Measurements from ENCODE around the gene DHRS2. TPM values are rescaled to one million over a fixed set of nuclear protein-coding genes. Genes with fewer than 3 reads are reported as not detected.

DHRS2 gene
- total RNA-seq, 1 experiment from 2014 or later = 5,417 TPM

DNA sequence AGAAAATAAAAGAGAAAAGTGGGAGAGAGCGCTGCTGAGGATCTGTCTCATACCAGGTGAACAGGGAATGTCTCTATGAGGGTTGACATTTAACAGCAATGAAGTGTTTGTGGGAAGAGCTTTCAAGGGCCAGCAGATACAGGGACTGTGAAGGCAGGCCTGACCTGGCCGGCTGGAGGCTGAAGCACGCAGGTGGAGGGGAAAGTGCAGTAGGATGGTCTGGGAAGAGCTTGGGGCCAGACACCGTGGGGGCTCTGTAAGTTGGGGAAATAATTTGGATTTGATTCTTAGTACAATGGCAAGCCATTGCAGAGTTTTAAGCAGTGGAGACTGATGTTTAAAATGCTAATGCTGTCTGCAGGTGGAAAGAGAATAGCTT is 23.8 kb upstream of the DHRS2 start:
- no peak for DNase-seq (ENCODE audit: low read depth)

GRCh38 chr14:23612802-23613201 is 23.4 kb upstream of the DHRS2 start:
- no peak for DNase-seq (ENCODE audit: low read depth)

- no peak for DNase-seq (ENCODE audit: low read depth)
Observed at GRCh38 chr14:23613242-23614070, 22.7 kb upstream of the DHRS2 start.

DNA sequence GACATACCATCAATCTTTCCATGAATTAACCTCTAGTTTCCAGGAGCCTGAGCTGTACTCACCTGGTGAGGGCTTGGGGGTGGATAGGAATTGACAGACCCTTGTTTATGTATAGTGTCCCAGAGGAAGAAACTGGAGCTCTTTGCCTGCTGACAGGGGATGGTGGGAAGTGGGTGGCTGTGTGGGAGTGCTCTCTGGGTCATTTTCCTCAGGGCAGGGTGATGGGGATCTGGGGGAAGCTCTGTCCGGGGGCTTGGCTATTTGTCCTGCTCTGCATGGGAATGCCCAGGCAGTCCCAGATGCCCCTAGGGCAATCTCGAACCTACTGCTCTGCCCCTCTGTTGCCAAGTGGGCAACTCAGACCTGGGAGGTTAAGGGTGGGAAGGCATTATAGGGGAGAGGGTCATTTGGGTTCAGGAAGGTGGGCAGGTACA is 21.8 kb upstream of the DHRS2 start:
- DNase-seq (ENCODE audit: low read depth) = no peak

DNA sequence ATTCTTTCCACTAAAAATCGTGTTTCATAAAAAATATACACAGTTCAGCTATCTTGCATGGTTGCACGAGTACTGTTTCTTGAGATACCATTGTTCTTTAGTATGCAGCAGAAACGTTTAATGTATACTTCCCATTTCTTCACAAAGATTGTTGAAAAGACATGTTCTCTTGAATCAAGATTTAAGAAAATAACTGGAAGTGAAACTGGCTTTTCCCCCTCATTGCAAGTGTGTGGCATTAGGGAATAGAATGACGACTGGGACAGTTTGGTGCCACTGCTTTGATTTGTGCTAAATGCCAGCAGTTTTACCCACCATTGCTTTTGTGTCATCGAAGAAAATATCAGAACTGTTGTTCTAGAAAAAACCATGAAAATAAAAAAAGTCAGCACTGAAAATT is 20.3 kb upstream of the DHRS2 start:
- DNase-seq (ENCODE audit: low read depth) = no peak

GRCh38 chr14:23617539-23617938 is 18.6 kb upstream of the DHRS2 start:
- DNase-seq (ENCODE audit: low read depth) = no peak

- DNase-seq (ENCODE audit: low read depth) = no peak
Observed at GRCh38 chr14:23618415-23618988, 17.7 kb upstream of the DHRS2 start.

- no peak for DNase-seq (ENCODE audit: low read depth)
Observed at GRCh38 chr14:23620177-23620702, 15.9 kb upstream of the DHRS2 start.

GRCh38 chr14:23621204-23621931 is 14.8 kb upstream of the DHRS2 start:
- no peak for DNase-seq (ENCODE audit: low read depth)

DNA sequence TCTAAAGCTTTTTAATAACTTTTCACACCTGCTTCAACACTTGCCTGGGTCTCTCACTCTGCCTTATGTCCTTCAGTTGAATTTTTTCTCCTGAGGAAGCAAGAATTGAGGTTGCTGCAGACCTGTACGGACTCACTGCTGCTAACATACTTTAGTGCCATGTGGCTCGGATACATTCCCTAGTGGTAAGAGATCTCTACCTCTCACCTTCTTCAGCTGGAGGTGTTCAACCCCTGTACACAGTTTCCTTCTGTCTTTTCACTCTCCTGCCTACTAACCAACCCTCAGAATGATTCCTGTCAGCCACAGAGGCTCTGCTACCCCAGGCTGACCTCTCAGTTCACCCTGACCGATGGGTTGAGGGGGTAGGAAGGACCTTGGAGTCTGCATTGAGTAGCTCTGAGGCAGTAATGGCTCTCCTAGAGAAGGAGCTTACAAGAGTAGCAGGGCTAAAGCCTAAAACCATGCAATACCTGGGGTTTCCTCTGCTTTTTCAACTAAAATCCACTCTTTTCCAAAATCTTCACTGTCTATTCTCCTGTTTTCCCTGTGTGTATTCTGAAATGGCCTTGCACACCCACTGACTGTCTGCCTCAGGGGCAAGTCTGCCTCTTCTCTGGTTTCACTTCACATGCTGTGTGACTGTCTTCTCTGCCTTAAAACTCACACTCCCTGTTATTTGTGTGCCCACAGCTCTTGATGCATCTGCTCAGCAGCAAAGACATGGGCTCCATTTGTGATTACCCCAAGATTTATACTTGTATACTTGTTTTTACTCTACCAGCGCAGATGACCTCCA is 14.0 kb upstream of the DHRS2 start:
- no peak for DNase-seq (ENCODE audit: low read depth)

DNA sequence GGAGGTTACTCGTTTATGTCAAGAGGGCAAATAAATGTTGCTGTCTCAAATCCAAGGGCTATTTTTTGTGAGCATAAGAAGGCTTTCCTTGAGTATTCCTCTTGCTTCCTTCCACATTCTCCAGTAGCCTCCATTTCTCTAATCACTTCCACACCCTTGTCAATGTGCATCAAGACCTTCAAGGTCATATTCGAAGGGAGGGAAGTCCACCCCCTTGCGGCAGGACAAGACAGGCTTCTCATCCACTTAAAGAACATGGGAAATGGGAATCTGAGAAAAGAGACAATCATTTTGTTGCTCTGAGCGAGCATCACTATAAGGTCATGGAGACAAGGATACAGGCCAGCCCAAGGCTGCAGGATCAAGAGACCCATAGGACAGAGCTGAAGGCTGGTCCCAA is 13.2 kb upstream of the DHRS2 start:
- DNase-seq (ENCODE audit: low read depth) = no peak

DNA sequence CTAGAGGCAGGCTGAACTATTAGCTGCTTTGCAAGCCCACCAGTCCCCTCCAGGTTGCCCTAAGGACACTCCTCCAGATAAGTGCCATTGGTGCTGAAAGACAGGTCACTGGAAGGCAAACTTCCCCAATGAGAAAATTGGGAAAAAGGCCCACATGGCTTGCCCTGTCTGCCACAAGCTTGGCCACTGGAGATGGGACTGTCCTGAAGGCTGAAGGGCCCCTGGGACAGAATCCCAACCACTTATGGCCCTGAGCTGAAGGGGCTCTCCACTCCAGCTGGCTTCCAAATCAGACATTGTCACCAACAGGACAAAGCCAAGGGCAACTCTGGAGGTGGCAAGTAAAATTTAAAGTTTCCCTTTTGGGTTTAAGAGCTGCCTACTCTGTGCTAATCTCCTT is 12.2 kb upstream of the DHRS2 start:
- DNase-seq (ENCODE audit: low read depth) = no peak

DNA sequence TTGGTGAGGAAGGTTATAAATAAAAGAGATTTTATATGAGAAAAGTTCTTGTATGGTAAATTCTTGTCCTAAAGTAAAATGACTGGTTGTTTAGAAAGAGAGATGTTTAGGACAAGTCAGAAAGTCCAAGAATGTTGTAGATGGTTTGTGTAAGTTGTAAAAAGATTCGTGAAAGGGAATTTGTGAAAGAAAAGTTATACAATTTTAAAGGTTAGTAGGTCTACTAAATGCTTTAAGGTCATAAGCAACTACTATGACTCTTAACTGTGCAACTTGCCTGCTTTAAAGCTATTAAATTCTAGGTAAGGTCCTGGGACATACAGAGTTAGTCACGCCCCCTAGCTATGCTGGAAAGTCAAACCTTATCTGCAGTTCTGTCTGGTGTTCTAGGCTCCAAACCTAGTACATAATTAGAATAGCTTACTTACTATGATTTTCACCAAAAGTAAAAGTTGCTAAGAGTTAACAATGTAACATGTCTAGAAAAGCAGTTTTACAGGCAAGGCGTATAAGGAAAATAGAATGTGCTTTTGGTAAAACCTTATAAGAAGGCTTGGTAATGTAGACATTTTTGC is 11.2 kb upstream of the DHRS2 start:
- no peak for DNase-seq (ENCODE audit: low read depth)

- no peak for DNase-seq (ENCODE audit: low read depth)
Observed at GRCh38 chr14:23626946-23627345, 9.2 kb upstream of the DHRS2 start.

DNA sequence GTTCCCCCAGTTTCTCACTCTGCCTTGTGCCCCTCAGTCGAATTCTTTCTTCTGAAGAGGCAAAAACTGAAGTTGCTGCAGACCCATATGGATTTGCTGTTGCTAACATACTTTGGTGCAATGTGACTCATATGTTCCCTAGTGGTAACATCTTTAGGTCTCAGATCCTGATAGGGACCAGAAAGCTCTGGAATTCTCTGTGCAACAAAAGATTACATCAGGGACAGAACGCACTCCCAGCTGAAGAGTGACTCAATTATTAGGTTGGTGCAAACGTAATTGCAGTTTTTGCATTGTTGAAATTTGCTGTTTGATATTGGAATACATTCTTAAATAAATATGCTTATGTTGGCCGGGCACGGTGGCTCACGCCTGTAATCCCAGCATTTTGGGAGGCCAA is 8.2 kb upstream of the DHRS2 start:
- DNase-seq (ENCODE audit: low read depth) = no peak

- no peak for DNase-seq (ENCODE audit: low read depth)
Observed at GRCh38 chr14:23629204-23629603, 7.0 kb upstream of the DHRS2 start.

- no peak for DNase-seq (ENCODE audit: low read depth)
Observed at GRCh38 chr14:23629832-23630396, 6.2 kb upstream of the DHRS2 start.

GRCh38 chr14:23630687-23631086 is 5.5 kb upstream of the DHRS2 start:
- DNase-seq (ENCODE audit: low read depth) = no peak

DNA sequence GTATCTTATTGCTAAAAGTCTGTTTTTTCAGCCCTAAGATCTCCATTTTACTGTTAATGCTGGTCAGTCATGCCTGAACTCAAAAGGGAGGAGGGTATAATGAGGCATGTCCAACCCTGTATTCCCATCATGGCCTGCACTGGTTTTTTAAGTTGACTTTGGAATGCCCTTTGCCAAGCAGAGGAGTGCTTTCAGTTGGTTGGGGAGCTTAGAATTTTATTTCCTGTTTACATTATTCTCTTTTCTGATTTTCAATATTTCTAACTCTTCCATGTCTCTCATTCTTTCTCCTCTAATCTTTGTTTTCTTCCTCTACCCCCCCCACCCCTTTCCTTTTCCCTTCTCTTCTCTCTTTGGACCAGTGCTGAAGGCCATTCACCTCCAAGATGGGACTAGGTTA is 4.9 kb upstream of the DHRS2 start:
- DNase-seq (ENCODE audit: low read depth) = no peak

DNA sequence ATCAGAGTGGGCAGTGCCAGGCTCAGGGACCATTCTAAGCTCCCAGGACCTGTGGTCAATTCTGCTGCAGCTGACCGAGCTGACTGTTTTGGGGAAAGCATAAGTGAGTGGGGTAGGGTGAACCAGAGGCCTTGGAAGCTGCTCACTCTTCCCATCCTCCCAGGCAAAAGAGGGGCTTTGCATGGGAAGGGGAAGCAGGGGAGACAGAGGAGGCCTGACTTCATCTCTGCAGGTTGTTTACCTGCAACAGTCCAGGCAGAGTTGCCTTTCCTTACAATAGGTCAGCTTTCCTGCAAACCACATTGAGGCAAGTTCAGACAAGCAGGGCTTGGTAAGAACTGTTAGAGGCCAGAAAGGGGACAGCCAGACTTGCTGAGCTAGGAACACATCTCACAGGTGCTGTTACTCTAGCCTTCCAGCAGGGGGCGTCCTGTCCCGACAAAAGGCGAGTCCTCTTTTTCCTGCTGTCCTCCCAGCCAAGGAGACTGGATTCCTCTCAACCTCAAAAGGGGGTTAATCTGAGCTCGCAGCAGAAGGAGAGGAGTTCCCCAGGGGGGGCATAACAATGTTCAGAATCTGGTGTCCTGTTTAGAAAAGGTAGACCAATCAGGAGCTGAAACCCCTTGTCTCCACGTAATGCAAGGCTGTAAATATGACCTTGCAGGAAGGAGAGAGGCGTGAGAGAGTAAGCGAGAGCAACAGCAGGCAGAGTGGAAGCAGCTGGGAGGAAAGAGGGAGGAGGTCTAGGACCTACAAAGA is 4.3 kb upstream of the DHRS2 start:
- DNase-seq (ENCODE audit: low read depth) = peak; percentile 53

All from HT1080 (cell line).